ENCODE measurements around the gene AAMP. TPM values are rescaled to one million over a fixed set of nuclear protein-coding genes. Genes with fewer than 3 reads are reported as not detected.
"Not testable (repeated sequence)": the region's sequence is repeated elsewhere in the genome, so short reads cannot be mapped to it uniquely, and the experiment has no call there.

AAMP gene
- total RNA-seq, 1 donor from 2014 or later = 48.4 TPM

- no peak for DNase-seq
- intact Hi-C loops (cut with DNase I) = loop anchor here (10.0 kb wide), 1 partner anchor 186 kb away; no protein-coding TSS in a partner anchor
- no peak for ATAC-seq (ENCODE audit: poor library complexity)
These were observed 8.8 kb upstream of the AAMP start for GRCh38 chr2:218278531-218279360.

GRCh38 chr2:218277921-218278320 lies 8.0 kb upstream of the AAMP start:
- ATAC-seq (ENCODE audit: poor library complexity) = no peak
- DNase-seq = no peak
- intact Hi-C loops (cut with DNase I) = loop anchor here (10.0 kb wide), 1 partner anchor 187 kb away; no protein-coding TSS in a partner anchor

GRCh38 chr2:218276986-218277755 lies 7.2 kb upstream of the AAMP start:
- DNase-seq = no peak
- ATAC-seq (ENCODE audit: poor library complexity) = no peak
- intact Hi-C loops (cut with DNase I) = loop anchor here (10.0 kb wide), 1 partner anchor 188 kb away; no protein-coding TSS in a partner anchor

GRCh38 chr2:218275371-218276072 lies 5.6 kb upstream of the AAMP start:
- intact Hi-C loops (cut with DNase I) = loop anchor here (10.0 kb wide), 1 partner anchor 189 kb away; no protein-coding TSS in a partner anchor
- DNase-seq (no peak), ATAC-seq (ENCODE audit: poor library complexity) (no peak)

GRCh38 chr2:218274586-218274985 lies 4.6 kb upstream of the AAMP start:
- no peak for DNase-seq
- intact Hi-C loops (cut with DNase I) = loop anchor here (10.0 kb wide), 1 partner anchor 190 kb away; no protein-coding TSS in a partner anchor

GRCh38 chr2:218273908-218274249 lies 3.9 kb upstream of the AAMP start:
- intact Hi-C loops (cut with DNase I) = loop anchor here (10.0 kb wide), 1 partner anchor 191 kb away; no protein-coding TSS in a partner anchor

More at GRCh38 chr2:218274586-218274985, 4.6 kb upstream of the AAMP start:
- no peak for ATAC-seq (ENCODE audit: poor library complexity)

GRCh38 chr2:218273214-218273907 lies 3.4 kb upstream of the AAMP start:
- DNase-seq = peak; percentile 47
- intact Hi-C loops (cut with DNase I) = loop anchor here (10.0 kb wide), 1 partner anchor 191 kb away; no protein-coding TSS in a partner anchor
- not testable (repeated sequence) for ATAC-seq (ENCODE audit: poor library complexity)

More at GRCh38 chr2:218273908-218274249, 3.9 kb upstream of the AAMP start:
- no peak for DNase-seq
- no peak for ATAC-seq (ENCODE audit: poor library complexity)

- DNase-seq (peak; percentile 88), ATAC-seq (ENCODE audit: poor library complexity) (peak; percentile 46)
- intact Hi-C loops (cut with DNase I) = loop anchor here (10.0 kb wide), 1 partner anchor 192 kb away; no protein-coding TSS in a partner anchor
These were observed 2.7 kb upstream of the AAMP start for GRCh38 chr2:218272531-218273212.

- intact Hi-C loops (cut with DNase I) = loop anchor here (10.0 kb wide), 1 partner anchor 193 kb away; no protein-coding TSS in a partner anchor
- ATAC-seq (ENCODE audit: poor library complexity) (no peak), DNase-seq (no peak)
These were observed 2.1 kb upstream of the AAMP start for GRCh38 chr2:218271865-218272530.

GRCh38 chr2:218271487-218271797 lies 1.5 kb upstream of the AAMP start:
- DNase-seq (no peak), ATAC-seq (ENCODE audit: poor library complexity) (no peak)
- intact Hi-C loops (cut with DNase I) = loop anchor here (10.0 kb wide), 1 partner anchor 193 kb away; no protein-coding TSS in a partner anchor

- ATAC-seq (ENCODE audit: poor library complexity) (no peak), DNase-seq (peak; percentile 42)
- intact Hi-C loops (cut with DNase I) = loop anchor here (10.0 kb wide), 1 partner anchor 194 kb away; no protein-coding TSS in a partner anchor
These were observed 967 bp upstream of the AAMP start for GRCh38 chr2:218270721-218271486.

- DNase-seq (peak; percentile 21), ATAC-seq (ENCODE audit: poor library complexity) (no peak)
- intact Hi-C loops (cut with DNase I) = loop anchor here (5.0 kb wide), 1 partner anchor 80 kb away; no protein-coding TSS in a partner anchor
These were observed 2.7 kb downstream of the AAMP start for GRCh38 chr2:218267259-218267658.

GRCh38 chr2:218266316-218266979 lies 3.5 kb downstream of the AAMP start:
- ATAC-seq (ENCODE audit: poor library complexity) (no peak), DNase-seq (peak; percentile 37)
- intact Hi-C loops (cut with DNase I) = loop anchor here (5.0 kb wide), 1 partner anchor 79 kb away; no protein-coding TSS in a partner anchor

- intact Hi-C loops (cut with DNase I) = loop anchor here (5.0 kb wide), 1 partner anchor 78 kb away; no protein-coding TSS in a partner anchor
- no peak for ATAC-seq (ENCODE audit: poor library complexity)
- DNase-seq = peak; percentile 30
These were observed 4.3 kb downstream of the AAMP start for GRCh38 chr2:218265626-218266025.

GRCh38 chr2:218264773-218265561 lies 5.0 kb downstream of the AAMP start:
- DNase-seq = peak; percentile 32
- ATAC-seq (ENCODE audit: poor library complexity) = no peak
- intact Hi-C loops (cut with DNase I) = loop anchor here (5.0 kb wide), 1 partner anchor 78 kb away; no protein-coding TSS in a partner anchor
